A204.1 (cell line): ENCODE measurements around the gene VTI1A.

Experiments
- FAIRE-seq: peaks from 2 replicates; lab custom pipeline; 2012; peaks lifted over from hg19 to GRCh38; lab: Jason Lieb, UNC

Gene VTI1A

GRCh38 chr10:112724404-112724991, 277.5 kb downstream of the VTI1A start:
- FAIRE-seq = no peak

DNA sequence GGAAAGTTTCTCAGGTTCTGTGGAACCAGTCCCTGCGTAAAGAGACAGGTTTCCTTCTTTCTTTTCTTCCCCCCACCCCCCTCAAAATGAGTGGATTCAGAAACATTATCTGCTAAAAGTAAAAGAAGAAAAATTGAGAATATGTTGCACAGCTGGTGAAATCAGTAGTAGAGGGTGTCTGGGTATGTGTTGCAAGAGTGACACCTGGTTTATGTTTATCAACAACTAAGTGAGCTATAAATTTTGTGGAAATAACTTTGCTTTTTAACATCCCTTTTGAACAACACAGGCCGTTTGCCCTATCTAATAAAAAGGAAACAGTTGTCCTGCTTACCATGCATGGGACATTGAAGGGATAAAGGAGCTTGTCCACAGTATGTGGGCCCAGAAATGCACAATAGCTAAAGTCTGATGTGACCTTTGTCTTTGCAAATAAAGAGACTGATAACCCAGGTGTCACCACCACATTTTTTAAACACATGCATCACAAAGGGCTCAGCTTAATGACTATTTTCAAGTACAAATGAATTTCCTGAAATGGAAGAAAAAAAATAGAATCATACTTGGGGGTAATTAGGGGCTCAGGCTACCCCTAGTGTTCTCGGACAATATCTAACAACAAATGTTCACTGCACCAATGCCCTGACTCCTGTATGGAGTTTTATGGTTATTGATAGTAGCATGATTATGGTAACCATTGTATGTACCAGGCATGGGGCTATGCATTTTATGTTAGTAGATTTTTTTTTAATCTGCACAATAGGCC, 281.3 kb downstream of the VTI1A start:
- no peak for FAIRE-seq

DNA sequence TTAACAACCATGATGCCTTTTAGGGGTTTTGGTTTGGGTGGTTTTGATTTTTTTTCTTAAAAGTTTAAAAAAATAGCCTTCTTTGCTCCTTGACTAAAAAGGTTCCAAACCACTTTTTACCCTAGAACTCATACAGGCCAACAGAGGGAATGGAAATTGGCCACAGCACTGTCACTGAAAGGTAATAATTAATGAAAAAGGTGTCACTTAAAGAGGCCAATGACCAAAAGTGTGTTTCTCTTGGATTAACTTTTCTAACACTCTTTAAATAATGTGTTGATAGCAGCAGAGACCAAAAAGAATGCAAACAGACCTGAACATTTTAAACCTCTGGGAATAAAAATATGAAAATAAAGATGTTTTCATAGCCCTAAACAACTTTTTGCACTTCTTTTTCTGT, 282.0 kb downstream of the VTI1A start:
- FAIRE-seq = no peak

GRCh38 chr10:112731450-112731849, 284.4 kb downstream of the VTI1A start:
- peak; percentile 48 for FAIRE-seq

DNA sequence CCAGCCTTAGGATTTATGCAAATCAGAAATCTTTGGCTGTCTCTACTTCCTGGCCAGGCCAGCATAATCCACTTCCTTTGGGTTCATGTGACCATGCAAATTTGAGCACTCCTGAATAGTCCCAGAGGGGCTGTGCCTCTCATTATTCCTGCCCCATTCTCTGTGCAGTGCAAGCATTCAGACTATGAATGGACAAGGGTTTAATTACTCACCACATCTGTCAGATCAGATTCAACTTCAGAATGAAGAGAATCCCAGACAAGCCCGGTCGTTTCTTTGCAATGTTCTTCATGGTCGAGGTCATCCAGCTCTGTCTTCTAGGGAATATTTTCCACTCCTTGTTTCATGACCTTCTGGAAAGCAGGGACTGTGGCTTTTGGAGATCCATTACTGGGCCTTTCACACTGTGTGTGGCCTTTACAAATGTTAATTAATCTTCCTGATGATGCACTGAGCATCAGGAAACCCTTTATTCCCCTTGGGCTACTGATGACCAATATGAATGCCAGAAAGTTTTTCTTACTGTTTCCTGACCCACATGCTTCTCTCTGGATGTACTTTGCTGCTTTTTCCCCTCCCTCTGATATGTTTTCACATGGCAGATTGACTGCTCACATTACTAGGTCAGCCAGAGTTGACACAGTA, 285.4 kb downstream of the VTI1A start:
- no peak for FAIRE-seq

GRCh38 chr10:112735041-112735695, 288.2 kb downstream of the VTI1A start:
- FAIRE-seq = no peak

DNA sequence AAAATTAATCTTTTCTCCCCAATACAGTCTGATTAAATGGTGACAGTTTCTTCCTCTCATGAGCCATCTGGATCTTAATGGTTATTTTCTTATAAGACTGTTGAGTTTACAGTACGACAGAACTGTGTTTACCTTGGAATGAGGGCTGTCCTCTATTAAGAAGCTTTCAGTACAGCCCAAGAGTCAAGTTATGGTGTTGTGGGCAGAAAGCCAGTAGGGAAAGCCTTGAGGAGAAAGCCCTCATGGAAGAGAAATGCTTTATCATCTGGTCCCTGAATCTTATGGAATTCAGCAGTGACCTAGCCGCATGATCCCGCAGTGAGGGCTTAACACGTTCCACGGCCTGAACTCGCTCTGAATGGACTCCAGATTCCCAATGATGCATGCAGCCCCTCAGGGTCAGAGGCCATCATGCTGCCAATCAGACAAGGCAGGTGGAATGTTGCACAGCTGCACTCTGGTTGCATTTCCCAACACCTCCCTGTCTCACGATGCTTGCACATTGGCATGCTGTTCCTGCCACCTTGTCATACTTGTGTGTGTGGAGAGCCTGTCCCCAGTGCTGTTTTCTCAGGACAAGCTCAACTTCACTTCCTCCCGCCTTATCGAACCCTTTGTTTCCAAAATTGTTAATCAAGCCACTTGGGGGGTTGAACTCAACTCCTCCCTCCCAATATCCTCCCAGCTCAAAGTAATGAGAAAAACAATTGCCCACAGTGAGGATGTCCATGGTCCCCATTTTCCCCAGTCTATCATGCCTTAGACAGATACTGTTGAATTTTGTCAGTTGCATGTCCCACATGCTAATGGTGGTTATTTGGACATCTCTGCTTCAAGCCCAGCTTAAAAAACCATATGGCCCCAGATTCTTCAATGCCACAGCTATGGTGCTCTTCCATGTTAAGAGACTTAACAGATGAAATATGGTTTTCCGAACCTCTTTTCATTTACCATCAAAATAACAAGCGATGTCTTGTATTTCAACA, 291.9 kb downstream of the VTI1A start:
- no peak for FAIRE-seq

DNA sequence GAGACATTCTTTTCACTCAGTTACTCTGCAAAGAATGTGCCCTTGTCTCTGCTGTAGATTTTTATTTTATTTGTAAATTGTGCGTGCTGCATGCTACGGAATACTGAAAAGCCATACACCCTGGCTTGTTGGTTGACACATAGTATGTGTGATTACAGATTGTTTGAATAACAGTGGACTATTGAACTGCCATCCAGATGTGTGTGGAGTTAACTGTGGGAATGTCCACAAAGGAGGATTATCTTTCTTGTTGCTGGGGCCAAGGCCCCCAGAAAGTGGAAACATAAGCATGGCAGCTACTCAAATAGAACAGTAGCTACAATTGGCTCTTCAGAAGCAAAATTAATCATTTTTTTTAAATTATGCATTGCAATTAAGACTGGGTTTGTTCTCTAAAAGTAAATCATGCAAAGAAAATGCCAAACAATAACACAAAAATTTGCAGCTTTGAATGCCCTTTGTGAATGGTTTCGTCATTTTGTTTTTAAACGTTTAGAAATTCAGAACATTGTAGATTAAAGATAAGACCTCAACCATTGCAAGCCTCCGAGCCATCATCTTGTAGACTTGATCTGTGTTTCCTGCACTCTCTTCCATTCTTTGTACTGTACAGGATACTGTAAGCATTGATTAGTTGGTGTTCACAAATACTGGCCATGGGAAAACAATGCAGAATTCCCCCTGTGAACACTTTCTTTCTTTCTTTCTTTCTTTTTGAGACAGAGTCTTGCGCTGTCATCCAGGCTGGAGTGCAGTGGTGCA, 292.8 kb downstream of the VTI1A start:
- no peak for FAIRE-seq

GRCh38 chr10:112741830-112742402, 294.9 kb downstream of the VTI1A start:
- no peak for FAIRE-seq

GRCh38 chr10:112744181-112745096, 297.4 kb downstream of the VTI1A start:
- no peak for FAIRE-seq

GRCh38 chr10:112746329-112746728, 299.3 kb downstream of the VTI1A start:
- no peak for FAIRE-seq

DNA sequence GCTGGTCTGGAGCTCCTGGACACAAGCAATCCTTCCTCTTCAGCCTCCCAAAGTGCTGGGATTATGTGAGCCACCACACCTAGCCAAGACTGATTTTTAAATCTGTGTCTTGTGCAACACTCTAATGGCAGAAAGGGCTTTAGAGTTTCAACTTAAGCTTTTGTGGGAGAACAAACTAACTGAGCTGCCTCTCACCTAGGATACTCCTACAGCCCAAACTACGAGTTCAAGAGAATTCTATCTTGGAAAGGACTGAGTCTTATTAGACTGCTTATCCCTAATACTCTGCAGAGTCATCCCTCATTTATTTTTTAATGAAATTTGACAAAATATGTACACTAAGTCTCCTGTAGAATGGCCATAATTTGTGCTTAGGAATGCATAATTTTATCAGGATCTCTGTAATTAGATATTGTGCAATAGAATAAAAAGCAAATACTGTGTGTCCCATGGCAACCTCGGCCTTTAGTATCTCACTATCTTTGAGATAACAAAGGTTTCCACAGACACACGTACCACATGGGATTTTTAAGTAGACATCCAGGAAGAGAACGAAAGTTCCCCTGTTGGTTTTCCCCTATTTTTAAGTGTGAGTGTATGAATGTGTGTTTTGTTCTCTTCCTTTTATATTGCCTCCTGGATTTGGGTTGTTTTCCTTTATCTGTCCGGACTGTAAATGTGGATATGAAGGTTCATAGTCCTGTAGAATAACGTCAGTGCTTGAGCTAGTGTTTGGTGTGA, 303.6 kb downstream of the VTI1A start:
- FAIRE-seq = no peak

DNA sequence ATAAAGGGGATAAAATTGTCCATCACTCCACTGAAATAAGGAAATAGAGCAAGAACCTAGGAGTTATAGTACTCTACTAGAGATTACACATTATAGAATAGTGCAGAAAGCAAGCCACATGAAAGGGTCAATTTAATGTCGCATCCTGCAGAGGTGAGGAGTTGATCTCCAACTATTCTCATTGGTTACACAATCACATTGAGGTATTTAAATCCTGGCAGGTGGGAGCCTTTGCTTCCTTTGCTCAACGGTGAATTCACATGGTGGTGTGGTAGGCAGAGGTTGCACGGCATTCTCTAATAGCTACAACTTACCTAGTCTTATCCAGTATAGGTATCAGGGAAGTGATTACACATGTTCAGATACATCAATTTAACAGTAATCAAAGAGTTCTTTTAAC, 304.6 kb downstream of the VTI1A start:
- FAIRE-seq = no peak

DNA sequence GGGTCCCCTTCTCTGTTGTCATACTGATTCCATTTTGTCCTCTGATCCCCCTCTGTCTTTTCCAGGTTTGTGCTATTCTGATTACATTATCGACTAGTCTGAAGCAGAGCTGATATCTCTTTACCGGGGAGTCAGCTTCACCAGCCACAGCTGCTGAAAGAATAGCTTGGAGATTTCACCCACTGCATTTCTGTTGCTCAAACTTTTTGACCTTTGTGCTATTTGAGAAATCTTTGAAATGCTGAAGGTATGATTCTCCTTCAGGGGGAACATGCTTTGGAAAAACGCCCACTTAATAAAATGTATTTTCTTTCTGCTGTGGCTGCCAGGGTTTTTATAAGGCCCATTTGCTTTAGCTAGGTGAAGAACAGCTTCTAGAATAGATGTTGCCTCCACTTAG, 305.3 kb downstream of the VTI1A start:
- no peak for FAIRE-seq

GRCh38 chr10:112753961-112754411, 307.0 kb downstream of the VTI1A start:
- no peak for FAIRE-seq

GRCh38 chr10:112755446-112756234, 308.6 kb downstream of the VTI1A start:
- no peak for FAIRE-seq

- no peak for FAIRE-seq
Measured at GRCh38 chr10:112756235-112756527, 309.2 kb downstream of the VTI1A start.

GRCh38 chr10:112758961-112759360, 311.9 kb downstream of the VTI1A start:
- no peak for FAIRE-seq
